ENCODE data around the gene PEBP1. TPM values are rescaled to one million over a fixed set of nuclear protein-coding genes. Genes with fewer than 3 reads are reported as not detected.

PEBP1 gene
- total RNA-seq, 6 experiments from 2014 or later: 511 to 916 (median 654) TPM

DNA sequence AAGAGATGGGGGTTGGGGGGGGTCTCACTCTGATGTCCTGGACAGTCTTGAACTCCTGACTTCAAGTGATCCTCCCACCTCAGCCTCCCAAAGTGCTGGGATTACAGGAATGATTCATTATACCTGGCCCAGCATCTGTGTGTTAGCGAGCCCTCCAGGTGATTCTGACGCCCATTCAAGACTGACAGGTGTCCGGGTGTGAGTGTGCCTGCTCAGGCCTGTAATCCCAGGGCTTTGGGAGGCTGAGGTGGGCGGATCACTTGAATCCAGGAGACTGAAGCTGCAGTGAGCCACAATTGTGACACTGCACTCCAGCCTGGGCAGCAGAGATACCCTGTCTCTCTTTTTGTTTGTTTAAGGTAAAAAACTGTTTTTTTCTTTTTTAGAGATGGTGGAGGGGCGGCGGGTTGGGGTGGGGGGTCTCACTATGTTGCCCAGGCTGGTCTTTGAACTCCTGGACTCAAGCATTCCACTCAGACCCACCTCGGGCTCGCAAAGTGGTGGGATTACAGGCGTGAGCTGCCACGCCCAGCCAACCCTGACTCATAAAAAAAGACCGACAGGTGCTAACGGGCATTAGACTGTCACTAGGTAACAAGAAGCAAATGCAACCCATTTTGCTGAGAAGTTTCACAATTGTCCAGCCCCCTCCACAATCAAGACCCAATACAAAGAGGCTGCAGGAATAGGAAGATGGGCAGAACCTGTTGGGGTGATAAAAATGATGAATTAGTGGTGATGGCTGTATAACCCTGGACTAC, 36.8 kb upstream of the PEBP1 start:
- Histone ChIP-seq H3K36me3 (no peaks in the 10 kb centered on the region), H3K4me1 (peaks cover 0 to 9% (median 4%) of the 10 kb centered on the region in 4 donors), H3K4me3 (no peak overlapping the region), H3K27ac (no peak overlapping the region), H3K27me3 (no peaks in the 10 kb centered on the region), H3K9me3 (no peaks in the 10 kb centered on the region)
- no peak for TF ChIP-seq POLR2A (IDR thresholded peaks at IDR 0.05)
- TF ChIP-seq, protein P1, sequence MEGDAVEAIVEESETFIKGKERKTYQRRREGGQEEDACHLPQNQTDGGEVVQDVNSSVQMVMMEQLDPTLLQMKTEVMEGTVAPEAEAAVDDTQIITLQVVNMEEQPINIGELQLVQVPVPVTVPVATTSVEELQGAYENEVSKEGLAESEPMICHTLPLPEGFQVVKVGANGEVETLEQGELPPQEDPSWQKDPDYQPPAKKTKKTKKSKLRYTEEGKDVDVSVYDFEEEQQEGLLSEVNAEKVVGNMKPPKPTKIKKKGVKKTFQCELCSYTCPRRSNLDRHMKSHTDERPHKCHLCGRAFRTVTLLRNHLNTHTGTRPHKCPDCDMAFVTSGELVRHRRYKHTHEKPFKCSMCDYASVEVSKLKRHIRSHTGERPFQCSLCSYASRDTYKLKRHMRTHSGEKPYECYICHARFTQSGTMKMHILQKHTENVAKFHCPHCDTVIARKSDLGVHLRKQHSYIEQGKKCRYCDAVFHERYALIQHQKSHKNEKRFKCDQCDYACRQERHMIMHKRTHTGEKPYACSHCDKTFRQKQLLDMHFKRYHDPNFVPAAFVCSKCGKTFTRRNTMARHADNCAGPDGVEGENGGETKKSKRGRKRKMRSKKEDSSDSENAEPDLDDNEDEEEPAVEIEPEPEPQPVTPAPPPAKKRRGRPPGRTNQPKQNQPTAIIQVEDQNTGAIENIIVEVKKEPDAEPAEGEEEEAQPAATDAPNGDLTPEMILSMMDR (IDR thresholded peaks at IDR 0.05): no peak
- ATAC-seq (no peak), DNase-seq (no peak)
- WGBS (ENCODE audit: insufficient coverage, low coverage, low lambda C conversion rate, missing lambda C conversion rate): 93% methylated on average over 7 of the region's 12 CpGs
- intact Hi-C loops (cut with DNase I): no loop called here

DNA sequence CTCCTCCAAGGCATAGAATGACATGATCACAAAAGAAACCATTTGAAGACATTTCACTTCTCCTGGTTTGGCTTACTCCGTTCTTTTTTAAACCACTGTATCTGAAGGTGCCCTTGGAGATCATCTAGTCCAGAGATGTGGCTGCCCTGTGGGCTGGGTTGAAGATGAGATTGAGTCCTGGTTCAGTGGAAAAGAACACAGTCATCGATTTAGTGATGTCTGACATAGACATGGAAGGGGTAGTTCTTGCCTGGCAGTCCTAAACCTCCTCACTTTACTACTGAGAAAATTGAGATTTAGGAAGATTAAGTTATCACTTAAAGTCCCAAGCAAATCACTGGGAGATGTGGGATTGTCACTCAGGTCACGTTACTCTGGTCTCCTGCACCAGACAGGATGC, 34.9 kb upstream of the PEBP1 start:
- intact Hi-C loops (cut with DNase I): no loop called here
- Histone ChIP-seq H3K4me1 (peaks cover 0 to 9% (median 4%) of the 10 kb centered on the region in 4 donors), H3K4me3 (no peak overlapping the region), H3K27me3 (no peaks in the 10 kb centered on the region), H3K9me3 (no peaks in the 10 kb centered on the region), H3K36me3 (no peaks in the 10 kb centered on the region), H3K27ac (no peak overlapping the region)
- no peak for TF ChIP-seq POLR2A (IDR thresholded peaks at IDR 0.05)
- TF ChIP-seq, protein P1 (IDR thresholded peaks at IDR 0.05): no peak
- no peak for DNase-seq
- WGBS (ENCODE audit: insufficient coverage, low coverage, low lambda C conversion rate, missing lambda C conversion rate): 78% methylated on average over 3 of the region's 3 CpGs
- ATAC-seq: no peak

DNA sequence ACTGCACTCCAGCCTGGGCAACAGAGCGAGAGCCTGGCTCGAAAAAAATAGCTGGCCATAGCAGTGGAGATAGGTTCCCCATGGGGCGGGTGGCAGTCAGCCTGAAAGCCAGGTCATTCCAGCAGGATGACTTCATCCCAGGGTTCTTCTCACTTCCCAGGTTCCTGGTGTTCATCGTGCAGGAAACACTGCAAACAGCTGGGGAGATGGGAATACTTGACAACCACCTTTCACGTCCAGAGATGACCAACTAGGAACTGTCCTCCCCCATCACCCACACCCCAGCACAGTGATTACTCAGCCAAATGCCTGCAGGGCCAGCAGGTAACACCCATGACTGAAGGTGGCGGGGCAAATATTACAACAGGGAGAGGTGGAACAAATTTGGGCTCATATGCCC, 33.9 kb upstream of the PEBP1 start:
- no peak overlapping the region for H3K4me3 ChIP-seq
- DNase-seq (peak in 1 of 3 donors; percentile 61), ATAC-seq (peak in 1 of 4 donors; percentile 71)

DNA sequence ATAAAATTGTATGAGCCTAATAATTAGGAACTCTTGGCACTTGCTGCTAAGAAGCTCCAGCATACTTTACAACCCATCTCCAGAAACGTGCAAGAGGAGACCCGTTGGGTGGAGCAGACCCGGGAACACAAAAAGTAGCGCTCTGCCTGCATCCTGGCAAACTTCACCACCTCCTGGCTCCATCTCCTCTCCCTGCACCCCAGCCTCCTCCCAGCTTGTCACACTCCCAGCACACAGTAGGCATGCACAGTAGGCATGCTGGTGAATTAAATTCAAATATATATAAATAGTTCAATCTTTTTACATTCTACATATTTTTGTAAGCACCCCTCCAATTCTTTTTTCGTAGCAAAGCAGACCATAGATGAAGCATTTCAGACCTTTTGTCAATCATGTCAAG, 33.3 kb upstream of the PEBP1 start:
- Histone ChIP-seq H3K27ac (peak overlapping the region in 1 of 3 donors; percentile 63), H3K4me3 (peak overlapping the region; percentile 78 to 92 (median 83)), H3K4me1 (peaks cover 0 to 9% (median 4%) of the 10 kb centered on the region in 4 donors), H3K9me3 (no peaks in the 10 kb centered on the region), H3K36me3 (no peaks in the 10 kb centered on the region), H3K27me3 (no peaks in the 10 kb centered on the region)
- WGBS (ENCODE audit: insufficient coverage, low coverage, low lambda C conversion rate, missing lambda C conversion rate): 5% methylated on average over 4 of the region's 5 CpGs
- DNase-seq (no peak), ATAC-seq (no peak)
- intact Hi-C loops (cut with DNase I): no loop called here
- no peak for TF ChIP-seq POLR2A (IDR thresholded peaks at IDR 0.05)
- TF ChIP-seq, protein P1 (IDR thresholded peaks at IDR 0.05): no peak

More for the DNA sequence above, 33.9 kb upstream of the PEBP1 start:
- no peaks in the 10 kb centered on the region for H3K27me3 ChIP-seq
- TF ChIP-seq POLR2A (IDR thresholded peaks at IDR 0.05): peak; percentile 48
- TF ChIP-seq, protein P1 (IDR thresholded peaks at IDR 0.05): no peak
- no peaks in the 10 kb centered on the region for H3K36me3 ChIP-seq
- no peaks in the 10 kb centered on the region for H3K9me3 ChIP-seq
- WGBS (ENCODE audit: insufficient coverage, low coverage, low lambda C conversion rate, missing lambda C conversion rate): 68% methylated on average over 3 of the region's 6 CpGs
- H3K4me1 ChIP-seq: peaks cover 0 to 9% (median 4%) of the 10 kb centered on the region in 4 donors
- H3K27ac ChIP-seq: no peak overlapping the region
- intact Hi-C loops (cut with DNase I): no loop called here

All from right lobe of liver (tissue), 6 donors.